Measurements from ENCODE around the gene ADGRV1. TPM values are rescaled to one million over a fixed set of nuclear protein-coding genes. Genes with fewer than 3 reads are reported as not detected.

The ADGRV1 gene
- 10 to 100 TPM; 16.4 to 20.9 TPM for total RNA-seq

GRCh38 chr5:90558344-90559192 is at the start of gene ADGRV1:
Gene ADGRV1, plus strand, starts transcription at chr5:90558797. Its CDS starts 99 bp downstream, at chr5:90558896.
- no peaks in the 10 kb centered on the region for H3K27me3 ChIP-seq (replicated peaks; ENCODE audit: insufficient read depth)
- intact Hi-C loops (cut with DNase I), result no loop called here
- no peaks in the 10 kb centered on the region for H3K9me3 ChIP-seq
- peak within 1 kb of the TSS; percentile 32 to 45 for H3K4me3 ChIP-seq
- TF ChIP-seq POLR2A (IDR thresholded peaks at IDR 0.05) (no peak), POLR2AphosphoS5 (IDR thresholded peaks at IDR 0.05) (peak; percentile 67), CTCF (IDR thresholded peaks at IDR 0.05) (no peak)
- H3K27ac ChIP-seq, result peak within 1 kb of the TSS in 1 of 2 donors; percentile 12
- H3K4me1 ChIP-seq (replicated peaks), result no peaks in the 10 kb centered on the region
- H3K36me3 ChIP-seq, result no peaks in the 10 kb centered on the region
- DNase-seq (ENCODE audit: low spot score), result peak; percentile 73
- 1% methylated on average over 59 of the region's 60 CpGs for WGBS

- intact Hi-C loops (cut with DNase I), result no loop called here
- Histone ChIP-seq H3K27ac (no peak overlapping the region), H3K27me3 (replicated peaks; ENCODE audit: insufficient read depth) (no peaks in the 10 kb centered on the region), H3K36me3 (no peaks in the 10 kb centered on the region), H3K4me3 (no peak overlapping the region), H3K4me1 (replicated peaks) (no peaks in the 10 kb centered on the region), H3K9me3 (no peaks in the 10 kb centered on the region)
- 100% methylated on average over 1 of the region's 1 CpG for WGBS
- TF ChIP-seq POLR2AphosphoS5 (IDR thresholded peaks at IDR 0.05) (no peak), CTCF (IDR thresholded peaks at IDR 0.05) (no peak), POLR2A (IDR thresholded peaks at IDR 0.05) (no peak)
- no peak for DNase-seq (ENCODE audit: low spot score)
Measured at GRCh38 chr5:90510438-90510837, 48.2 kb upstream of the ADGRV1 start.

GRCh38 chr5:90514520-90514919 is 44.1 kb upstream of the ADGRV1 start:
- Histone ChIP-seq H3K4me3 (no peak overlapping the region), H3K27ac (no peak overlapping the region), H3K4me1 (replicated peaks) (no peaks in the 10 kb centered on the region), H3K27me3 (replicated peaks; ENCODE audit: insufficient read depth) (no peaks in the 10 kb centered on the region), H3K9me3 (no peaks in the 10 kb centered on the region), H3K36me3 (no peaks in the 10 kb centered on the region)
- intact Hi-C loops (cut with DNase I), result no loop called here
- 90% methylated on average over 3 of the region's 3 CpGs for WGBS
- DNase-seq (ENCODE audit: low spot score), result no peak
- TF ChIP-seq POLR2AphosphoS5 (IDR thresholded peaks at IDR 0.05) (no peak), POLR2A (IDR thresholded peaks at IDR 0.05) (no peak), CTCF (IDR thresholded peaks at IDR 0.05) (no peak)

DNA sequence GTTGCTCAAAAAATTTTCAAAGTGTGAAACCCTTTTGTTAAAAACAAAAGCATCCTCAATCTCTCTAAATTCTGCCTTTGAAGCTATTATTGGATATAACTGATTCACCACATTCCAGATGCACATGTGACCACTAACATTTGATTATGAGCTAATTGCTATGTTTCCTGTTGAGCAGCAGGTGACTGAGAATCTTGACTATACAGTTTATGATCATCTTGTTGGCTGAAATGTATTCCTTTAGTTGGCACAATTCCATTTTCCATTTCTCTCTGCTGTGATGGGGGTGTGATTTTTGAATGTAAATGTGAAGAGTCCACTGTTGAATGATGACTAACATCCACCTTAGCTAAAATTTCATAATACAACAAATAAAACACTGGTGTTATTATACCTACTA is 39.9 kb upstream of the ADGRV1 start:
- Histone ChIP-seq H3K9me3 (no peaks in the 10 kb centered on the region), H3K27me3 (replicated peaks; ENCODE audit: insufficient read depth) (no peaks in the 10 kb centered on the region), H3K36me3 (no peaks in the 10 kb centered on the region), H3K27ac (no peak overlapping the region), H3K4me3 (no peak overlapping the region), H3K4me1 (replicated peaks) (no peaks in the 10 kb centered on the region)
- intact Hi-C loops (cut with DNase I), result no loop called here
- TF ChIP-seq POLR2AphosphoS5 (IDR thresholded peaks at IDR 0.05), result no peak
- TF ChIP-seq CTCF (IDR thresholded peaks at IDR 0.05), result no peak
- DNase-seq (ENCODE audit: low spot score), result no peak

GRCh38 chr5:90519081-90519480 is 39.5 kb upstream of the ADGRV1 start:
- Histone ChIP-seq H3K4me1 (replicated peaks) (no peaks in the 10 kb centered on the region), H3K36me3 (no peaks in the 10 kb centered on the region), H3K9me3 (no peaks in the 10 kb centered on the region), H3K27me3 (replicated peaks; ENCODE audit: insufficient read depth) (no peaks in the 10 kb centered on the region), H3K4me3 (no peak overlapping the region), H3K27ac (no peak overlapping the region)
- intact Hi-C loops (cut with DNase I), result no loop called here
- WGBS, result 86% methylated on average over 7 of the region's 7 CpGs
- DNase-seq (ENCODE audit: low spot score), result no peak
- TF ChIP-seq CTCF (IDR thresholded peaks at IDR 0.05) (no peak), POLR2A (IDR thresholded peaks at IDR 0.05) (no peak), POLR2AphosphoS5 (IDR thresholded peaks at IDR 0.05) (no peak)

Measured in prostate gland (tissue), 2 donors.